Mesenchymal stem cell (in vitro differentiated cells and primary cell): ENCODE measurements around the gene FBXW5.

ENCODE experiments used
- DNase-seq: peaks from one replicate; pipeline ENCODE4 v3.0.0-alpha.2; 2013
- H2AFZ ChIP-seq: one replicate; pipeline ENCODE4 v1.6.1; 2013; ENCODE audit warnings: low read depth, mild to moderate bottlenecking, control low read depth, inconsistent platforms, low read length, moderate library complexity
- H2AK5ac ChIP-seq: 2 replicates; pipeline ENCODE4 v1.6.1; 2013; ENCODE audit warnings: low read length, moderate library complexity, mild to moderate bottlenecking, inconsistent platforms; ENCODE audit not compliant: severe bottlenecking
- H2BK120ac ChIP-seq: one replicate; pipeline ENCODE4 v1.6.1; 2013; ENCODE audit warnings: low read depth, mild to moderate bottlenecking, inconsistent platforms, low read length, moderate library complexity
- H2BK12ac ChIP-seq, 2 experiments: one replicate each; pipeline ENCODE4 v1.6.1; 2013; ENCODE audit warnings: inconsistent platforms in 2 of 2, low read length in 2 of 2, mild to moderate bottlenecking in 2 of 2, moderate library complexity in 2 of 2, control low read depth in 1 of 2
- H2BK15ac ChIP-seq: one replicate; pipeline ENCODE4 v1.6.1; 2013; ENCODE audit warnings: mild to moderate bottlenecking, low read depth, inconsistent platforms; ENCODE audit not compliant: poor library complexity, severe bottlenecking
- H2BK5ac ChIP-seq: 2 replicates; pipeline ENCODE4 v1.6.1; 2013; ENCODE audit warnings: low read depth, mild to moderate bottlenecking, low read length, control low read depth, inconsistent platforms; ENCODE audit not compliant: poor library complexity, severe bottlenecking
- H3K14ac ChIP-seq, 2 experiments: one replicate each; pipeline ENCODE4 v1.6.1; 2013; ENCODE audit warnings: inconsistent platforms in 2 of 2, low read length in 2 of 2, control low read depth in 1 of 2, mild to moderate bottlenecking in 1 of 2, moderate library complexity in 1 of 2
- H3K18ac ChIP-seq, 2 experiments: one replicate each; pipeline ENCODE4 v1.6.1; 2013; ENCODE audit warnings: inconsistent platforms in 2 of 2, low read length in 2 of 2, control low read depth in 1 of 2, low read depth in 1 of 2, mild to moderate bottlenecking in 1 of 2
- H3K23ac ChIP-seq, 2 experiments: one replicate each; pipeline ENCODE4 v1.6.1; 2013; ENCODE audit warnings: inconsistent platforms in 2 of 2, low read length in 2 of 2, mild to moderate bottlenecking in 2 of 2, moderate library complexity in 2 of 2, control low read depth in 1 of 2
- H3K27ac ChIP-seq: 2 replicates; pipeline ENCODE4 v1.5.1; 2013; ENCODE audit warnings: mild to moderate bottlenecking, moderate library complexity, low read length, control low read depth, inconsistent platforms; ENCODE audit not compliant: poor library complexity, severe bottlenecking
- H3K27me3 ChIP-seq, 2 experiments: 2 replicates each; pipeline versions ENCODE4 v1.6.1 to v1.7.0; 2013; ENCODE audit warnings: low read length in 2 of 2, mild to moderate bottlenecking in 2 of 2, moderate library complexity in 2 of 2, control low read depth in 1 of 2, inconsistent platforms in 1 of 2; ENCODE audit not compliant: control insufficient read depth in 1 of 2, insufficient read depth in 1 of 2
- H3K36me3 ChIP-seq, 2 experiments: 2 replicates each; pipeline versions ENCODE4 v1.6.1 to v1.7.0; 2013; ENCODE audit warnings: low read length in 2 of 2, control low read depth in 1 of 2, inconsistent platforms in 1 of 2, low read depth in 1 of 2, mild to moderate bottlenecking in 1 of 2; ENCODE audit not compliant: insufficient read depth in 2 of 2, control insufficient read depth in 1 of 2
- H3K4ac ChIP-seq, 2 experiments: one replicate each; pipeline ENCODE4 v1.6.1; 2013; ENCODE audit warnings: inconsistent platforms in 2 of 2, low read length in 2 of 2, mild to moderate bottlenecking in 2 of 2, moderate library complexity in 2 of 2, control low read depth in 1 of 2, low read depth in 1 of 2
- H3K4me1 ChIP-seq: 2 replicates; pipeline ENCODE4 v1.6.1; 2013; ENCODE audit warnings: low read depth, low read length, control low read depth; ENCODE audit not compliant: control insufficient read depth, insufficient read depth
- H3K4me2 ChIP-seq: 2 replicates; pipeline ENCODE4 v1.6.1; 2013; ENCODE audit warnings: low read length, mild to moderate bottlenecking, inconsistent platforms; ENCODE audit not compliant: poor library complexity, severe bottlenecking
- H3K4me3 ChIP-seq, 2 experiments: 2 replicates each; pipeline versions ENCODE4 v1.5.1 to v1.7.0; 2013; ENCODE audit warnings: low read length in 2 of 2, mild to moderate bottlenecking in 2 of 2, control low read depth in 1 of 2, low read depth in 1 of 2; ENCODE audit not compliant: insufficient read depth in 1 of 2
- H3K79me1 ChIP-seq: replicated peaks from 2 replicates; pipeline ENCODE4 v1.6.1; 2013; ENCODE audit warnings: mild to moderate bottlenecking, control low read depth, low read length, inconsistent platforms; ENCODE audit not compliant: poor library complexity, severe bottlenecking
- H3K9ac ChIP-seq: 2 replicates; pipeline ENCODE4 v1.7.0; 2013; ENCODE audit warnings: mild to moderate bottlenecking, low read length, moderate library complexity
- H3K9me3 ChIP-seq: 2 replicates; pipeline ENCODE4 v1.7.0; 2013; ENCODE audit warnings: mild to moderate bottlenecking, low read length; ENCODE audit not compliant: control insufficient read depth
- H4K8ac ChIP-seq: one replicate; pipeline ENCODE4 v1.6.1; 2013; ENCODE audit warnings: inconsistent platforms, mild to moderate bottlenecking, low read length, moderate library complexity
- H4K91ac ChIP-seq: one replicate; pipeline ENCODE4 v1.6.1; 2013; ENCODE audit warnings: mild to moderate bottlenecking, low read length, inconsistent platforms
- WGBS: methylation state at CpG from one replicate; pipeline ENCODE4 v1.1.7; 2013; ENCODE audit warnings: mixed read lengths; 5-methylcytosine and 5-hydroxymethylcytosine counted together

Gene FBXW5

GRCh38 chr9:136953771-136954269, 9.3 kb upstream of the FBXW5 start:
- no peak overlapping the region for H2BK12ac ChIP-seq
- H3K4me1 ChIP-seq, result peaks cover 17% of the 10 kb centered on the region
- DNase-seq, result no peak
- no peak overlapping the region for H3K4ac ChIP-seq
- H3K4me2 ChIP-seq, result no peak overlapping the region
- H2BK120ac ChIP-seq, result no peak overlapping the region
- no peak overlapping the region for H4K91ac ChIP-seq
- no peak overlapping the region for H3K18ac ChIP-seq
- H3K14ac ChIP-seq, result no peak overlapping the region
- no peak overlapping the region for H3K9ac ChIP-seq
- no peak overlapping the region for H4K8ac ChIP-seq
- no peak overlapping the region for H3K4me3 ChIP-seq
- peaks cover 3% of the 10 kb centered on the region for H3K9me3 ChIP-seq
- peaks cover 0 to 16% of the 10 kb centered on the region in 2 experiments for H3K27me3 ChIP-seq
- H2BK15ac ChIP-seq, result no peak overlapping the region
- no peak overlapping the region for H2BK5ac ChIP-seq
- no peak overlapping the region for H3K23ac ChIP-seq
- H3K79me1 ChIP-seq, result no peaks in the 10 kb centered on the region
- WGBS, result 83% methylated on average over 18 of the region's 19 CpGs
- no peaks in the 10 kb centered on the region for H3K36me3 ChIP-seq
- H2AK5ac ChIP-seq, result no peak overlapping the region
- no peak overlapping the region for H3K27ac ChIP-seq
- H2AFZ ChIP-seq, result no peak overlapping the region

GRCh38 chr9:136952876-136953770, 8.6 kb upstream of the FBXW5 start:
- H4K8ac ChIP-seq, result no peak overlapping the region
- H4K91ac ChIP-seq, result no peak overlapping the region
- H3K4me2 ChIP-seq, result no peak overlapping the region
- H3K27me3 ChIP-seq, result peaks cover 0 to 16% of the 10 kb centered on the region in 2 experiments
- H3K4me1 ChIP-seq, result peaks cover 18% of the 10 kb centered on the region
- no peak overlapping the region for H3K4ac ChIP-seq
- peaks cover 3% of the 10 kb centered on the region for H3K9me3 ChIP-seq
- no peak overlapping the region for H2BK5ac ChIP-seq
- H3K4me3 ChIP-seq, result no peak overlapping the region
- DNase-seq, result no peak
- no peak overlapping the region for H2BK15ac ChIP-seq
- no peak overlapping the region for H3K27ac ChIP-seq
- no peak overlapping the region for H2AFZ ChIP-seq
- no peak overlapping the region for H3K9ac ChIP-seq
- H3K36me3 ChIP-seq, result no peaks in the 10 kb centered on the region
- H3K79me1 ChIP-seq, result no peaks in the 10 kb centered on the region
- no peak overlapping the region for H3K14ac ChIP-seq
- WGBS, result 91% methylated on average over 39 of the region's 44 CpGs
- no peak overlapping the region for H3K18ac ChIP-seq
- H2BK12ac ChIP-seq, result no peak overlapping the region
- H2BK120ac ChIP-seq, result no peak overlapping the region
- no peak overlapping the region for H2AK5ac ChIP-seq
- no peak overlapping the region for H3K23ac ChIP-seq

- Histone ChIP-seq H3K14ac (no peak overlapping the region), H3K9me3 (peaks cover 3% of the 10 kb centered on the region)
Measured at GRCh38 chr9:136952321-136952850, 7.8 kb upstream of the FBXW5 start.

GRCh38 chr9:136951541-136952320, 7.2 kb upstream of the FBXW5 start, which contains the start of gene LCN12:
LCN12 (plus strand) TSS chr9:136952273; CDS start chr9:136952328, 55 bp downstream.
- H2BK120ac ChIP-seq, result no peak within 1 kb of the TSS
- no peak within 1 kb of the TSS for H3K9ac ChIP-seq
- H2BK12ac ChIP-seq, result no peak within 1 kb of the TSS
- H3K9me3 ChIP-seq, result peaks cover 3% of the 10 kb centered on the region
- no peak within 1 kb of the TSS for H3K27ac ChIP-seq
- H3K4me3 ChIP-seq, result no peak within 1 kb of the TSS
- H2AFZ ChIP-seq, result no peak within 1 kb of the TSS
- no peak within 1 kb of the TSS for H2BK5ac ChIP-seq
- H2AK5ac ChIP-seq, result no peak within 1 kb of the TSS
- H3K4me1 ChIP-seq, result peaks cover 25% of the 10 kb centered on the region
- no peaks in the 10 kb centered on the region for H3K79me1 ChIP-seq
- H3K18ac ChIP-seq, result no peak within 1 kb of the TSS
- peaks cover 0 to 16% of the 10 kb centered on the region in 2 experiments for H3K27me3 ChIP-seq
- no peak within 1 kb of the TSS for H4K91ac ChIP-seq
- no peak within 1 kb of the TSS for H3K4ac ChIP-seq
- WGBS, result 96% methylated on average over 13 of the region's 14 CpGs
- no peak for DNase-seq
- no peak within 1 kb of the TSS for H2BK15ac ChIP-seq
- no peak within 1 kb of the TSS for H3K23ac ChIP-seq
- no peaks in the 10 kb centered on the region for H3K36me3 ChIP-seq
- H4K8ac ChIP-seq, result no peak within 1 kb of the TSS
- no peak within 1 kb of the TSS for H3K14ac ChIP-seq
- H3K4me2 ChIP-seq, result no peak within 1 kb of the TSS

More at GRCh38 chr9:136952321-136952850, 7.8 kb upstream of the FBXW5 start:
- H3K27ac ChIP-seq, result no peak overlapping the region
- WGBS, result 83% methylated on average over 15 of the region's 15 CpGs
- no peaks in the 10 kb centered on the region for H3K36me3 ChIP-seq
- no peak overlapping the region for H3K9ac ChIP-seq
- no peak overlapping the region for H2BK15ac ChIP-seq
- no peak overlapping the region for H2BK120ac ChIP-seq
- no peak overlapping the region for H4K8ac ChIP-seq
- H2BK12ac ChIP-seq, result no peak overlapping the region
- no peak overlapping the region for H4K91ac ChIP-seq
- no peak for DNase-seq
- no peak overlapping the region for H2BK5ac ChIP-seq
- H3K79me1 ChIP-seq, result no peaks in the 10 kb centered on the region
- H3K4me2 ChIP-seq, result no peak overlapping the region
- H3K27me3 ChIP-seq, result peaks cover 0 to 16% of the 10 kb centered on the region in 2 experiments
- H3K4me1 ChIP-seq, result peaks cover 25% of the 10 kb centered on the region
- no peak overlapping the region for H2AFZ ChIP-seq
- H3K4ac ChIP-seq, result no peak overlapping the region
- no peak overlapping the region for H2AK5ac ChIP-seq
- H3K4me3 ChIP-seq, result no peak overlapping the region
- no peak overlapping the region for H3K18ac ChIP-seq
- no peak overlapping the region for H3K23ac ChIP-seq
